Lower lobe of right lung (tissue), 2 donors: ENCODE data around the gene LRRK1. TPM values are rescaled to one million over a fixed set of nuclear protein-coding genes. Genes with fewer than 3 reads are reported as not detected.

ENCODE experiments used
- ATAC-seq, 2 donors: fragments of 200-7000 bp; cut with Tn5 transposase; one replicate each; pipeline ENCODE4 v1.9.1; 2020 to 2022; ENCODE audit warnings: mild to moderate bottlenecking in 2 of 2, moderate library complexity in 2 of 2
- DNase-seq: peaks from one replicate; pipeline ENCODE4 v3.0.0-alpha.2; 2020
- H3K27ac ChIP-seq: fragments of 200-600 bp; one replicate; pipeline ENCODE4 v1.8.0; 2022
- H3K27me3 ChIP-seq: fragments of 200-600 bp; one replicate; pipeline ENCODE4 v1.8.0; 2022; ENCODE audit warnings: low read depth
- H3K36me3 ChIP-seq: fragments of 200-600 bp; one replicate; pipeline ENCODE4 v1.8.0; 2022; ENCODE audit warnings: mild to moderate bottlenecking
- H3K4me1 ChIP-seq: fragments of 200-600 bp; one replicate; pipeline ENCODE4 v1.8.0; 2022
- H3K4me3 ChIP-seq: fragments of 200-600 bp; one replicate; pipeline ENCODE4 v1.8.0; 2022; ENCODE audit warnings: mild to moderate bottlenecking
- H3K9me3 ChIP-seq: fragments of 200-600 bp; one replicate; pipeline ENCODE4 v1.8.0; 2022
- intact Hi-C: fragments of 100-400 bp; cut with DNase I; formaldehyde crosslinking; loops from one replicate; pipeline ENCODE4 v1.11.0; 2022
- total RNA-seq: library from RNA; stranded (reverse); fragmentation: NEBNext Ultra II Directional; extraction: Animal tissue kit (Norgen Biotek cat#: 25700); gene quantifications from one replicate; pipeline ENCODE4 v1.2.1, GENCODE V29; 2021
- TF ChIP-seq, protein P1 (sequence below): fragments of 200-600 bp; IDR thresholded peaks from one replicate; pipeline ENCODE4 v1.8.0; 2022; ENCODE audit warnings: antibody characterized with exemption, mild to moderate bottlenecking
- donor health status: DM: no; HTN: yes; CAD: no; lungs with severe emphysema.

LRRK1 gene
- total RNA-seq, 1 donor from 2014 or later = 24.3 TPM

DNA sequence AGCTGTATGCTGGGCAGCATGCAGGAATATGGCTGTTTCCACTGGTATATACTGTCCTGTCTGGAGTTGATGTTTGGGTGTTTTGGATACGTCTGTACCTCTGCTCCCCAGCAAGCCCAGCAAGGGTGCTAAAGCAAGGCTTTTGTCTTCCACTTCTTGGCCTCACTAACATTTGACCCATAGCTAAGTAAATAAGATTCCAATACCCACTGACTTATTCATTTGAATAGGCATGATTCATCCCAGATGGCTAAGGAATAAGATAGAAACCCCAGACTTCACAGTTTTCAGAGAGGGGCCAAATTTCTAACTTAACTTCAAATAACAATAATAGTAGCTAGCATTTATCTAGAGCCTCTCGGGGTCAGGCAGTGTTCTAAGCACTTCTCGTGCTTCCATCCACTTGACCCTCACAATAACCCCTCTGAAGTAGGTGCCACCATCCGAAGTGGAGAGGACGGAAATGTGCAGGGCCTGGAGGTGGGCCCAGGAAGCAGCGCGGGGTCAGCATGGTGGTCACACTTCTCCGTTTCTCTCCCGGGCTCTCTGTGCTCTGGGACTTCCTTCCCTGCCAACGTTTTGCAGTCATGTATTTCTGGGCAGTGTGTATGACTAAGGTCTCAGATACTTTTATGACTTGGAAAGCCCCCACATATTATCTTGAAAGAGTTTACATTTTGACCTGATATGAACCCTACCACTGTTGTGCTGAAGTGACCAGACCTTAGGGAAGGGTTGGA lies 39.3 kb downstream of the LRRK1 start:
- H3K4me1 ChIP-seq = peaks cover 13% of the 10 kb centered on the region
- no peak overlapping the region for H3K4me3 ChIP-seq
- TF ChIP-seq, protein P1, sequence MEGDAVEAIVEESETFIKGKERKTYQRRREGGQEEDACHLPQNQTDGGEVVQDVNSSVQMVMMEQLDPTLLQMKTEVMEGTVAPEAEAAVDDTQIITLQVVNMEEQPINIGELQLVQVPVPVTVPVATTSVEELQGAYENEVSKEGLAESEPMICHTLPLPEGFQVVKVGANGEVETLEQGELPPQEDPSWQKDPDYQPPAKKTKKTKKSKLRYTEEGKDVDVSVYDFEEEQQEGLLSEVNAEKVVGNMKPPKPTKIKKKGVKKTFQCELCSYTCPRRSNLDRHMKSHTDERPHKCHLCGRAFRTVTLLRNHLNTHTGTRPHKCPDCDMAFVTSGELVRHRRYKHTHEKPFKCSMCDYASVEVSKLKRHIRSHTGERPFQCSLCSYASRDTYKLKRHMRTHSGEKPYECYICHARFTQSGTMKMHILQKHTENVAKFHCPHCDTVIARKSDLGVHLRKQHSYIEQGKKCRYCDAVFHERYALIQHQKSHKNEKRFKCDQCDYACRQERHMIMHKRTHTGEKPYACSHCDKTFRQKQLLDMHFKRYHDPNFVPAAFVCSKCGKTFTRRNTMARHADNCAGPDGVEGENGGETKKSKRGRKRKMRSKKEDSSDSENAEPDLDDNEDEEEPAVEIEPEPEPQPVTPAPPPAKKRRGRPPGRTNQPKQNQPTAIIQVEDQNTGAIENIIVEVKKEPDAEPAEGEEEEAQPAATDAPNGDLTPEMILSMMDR = no peak
- peak; percentile 66 to 71 for ATAC-seq
- H3K36me3 ChIP-seq = no peaks in the 10 kb centered on the region
- no peaks in the 10 kb centered on the region for H3K9me3 ChIP-seq
- H3K27ac ChIP-seq = no peak overlapping the region
- no peak for DNase-seq
- no peaks in the 10 kb centered on the region for H3K27me3 ChIP-seq
- intact Hi-C loops = no loop called here

DNA sequence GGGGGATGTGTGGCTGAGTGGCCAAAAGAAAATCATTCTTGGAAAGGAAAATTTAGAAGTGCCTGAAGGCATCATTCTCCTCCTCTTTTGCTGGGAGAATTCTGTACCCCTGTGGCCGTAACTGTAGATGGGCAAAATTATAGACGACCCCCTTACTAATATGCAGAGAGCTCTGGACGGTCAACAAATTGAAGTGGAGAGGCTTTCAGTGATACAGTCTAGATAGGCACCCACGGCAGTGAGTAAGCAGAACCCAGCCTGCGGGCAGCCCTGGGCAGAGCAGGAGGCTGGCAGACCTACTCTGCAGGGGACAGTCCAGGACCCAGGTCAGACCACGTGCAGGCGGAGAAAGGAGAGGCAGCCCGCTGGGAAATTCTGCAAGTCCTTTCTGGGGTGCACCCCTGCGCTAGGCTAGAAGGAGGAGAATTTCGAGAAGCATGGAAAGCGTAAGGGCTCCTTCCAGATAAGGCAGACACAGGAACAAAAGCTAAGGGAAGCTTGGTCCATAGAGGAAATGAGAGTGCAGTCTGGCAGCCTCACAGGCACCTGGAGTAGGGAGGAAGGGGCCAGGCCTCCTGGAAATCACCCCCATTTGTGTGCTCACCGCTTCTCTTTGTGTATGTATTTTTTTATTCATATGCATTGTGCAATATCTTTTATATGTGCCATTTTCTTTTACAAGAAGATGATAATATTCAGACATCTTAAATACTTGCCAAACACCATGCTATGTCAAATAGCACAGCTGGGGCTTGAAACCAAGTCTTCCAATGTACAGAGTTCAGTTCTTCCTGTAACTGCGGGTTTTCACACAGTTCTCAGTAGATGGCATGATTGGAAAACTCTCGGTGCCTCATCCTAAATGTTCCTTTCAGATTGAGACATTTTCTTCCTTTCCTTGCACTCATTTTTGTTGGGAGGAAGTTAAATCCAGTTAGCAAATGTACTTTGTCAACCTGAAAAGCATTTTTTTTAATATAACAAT lies 40.2 kb downstream of the LRRK1 start:
- Histone ChIP-seq H3K36me3 (no peaks in the 10 kb centered on the region), H3K9me3 (no peaks in the 10 kb centered on the region), H3K27me3 (no peaks in the 10 kb centered on the region), H3K27ac (no peak overlapping the region), H3K4me1 (peaks cover 13% of the 10 kb centered on the region), H3K4me3 (no peak overlapping the region)
- intact Hi-C loops = no loop called here
- ATAC-seq = peak; percentile 58 to 61
- TF ChIP-seq, protein P1 = no peak
- DNase-seq = no peak

DNA sequence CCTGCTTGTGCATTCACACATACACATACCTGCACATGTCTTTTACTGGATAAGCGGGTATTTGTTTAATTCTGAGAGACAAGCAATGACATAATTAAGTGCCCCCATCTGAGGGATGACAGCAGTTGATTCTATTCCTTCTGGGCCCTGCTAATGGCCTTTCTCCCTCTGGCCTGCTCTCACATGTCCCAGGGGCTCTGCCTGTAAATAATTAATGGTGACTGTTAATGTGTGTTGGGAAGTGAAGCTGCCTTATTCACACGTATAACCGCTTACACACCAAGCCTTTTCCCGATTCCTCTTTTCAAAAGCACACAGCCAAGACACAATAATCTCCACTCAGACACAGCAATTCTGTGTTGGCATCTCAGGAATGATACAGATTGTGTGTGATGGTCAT lies 47.8 kb downstream of the LRRK1 start:
- H3K27me3 ChIP-seq = no peaks in the 10 kb centered on the region
- no peaks in the 10 kb centered on the region for H3K9me3 ChIP-seq
- no peaks in the 10 kb centered on the region for H3K4me1 ChIP-seq
- no peak overlapping the region for H3K27ac ChIP-seq
- H3K36me3 ChIP-seq = no peaks in the 10 kb centered on the region
- TF ChIP-seq, protein P1 = no peak
- no peak for ATAC-seq
- DNase-seq = no peak
- intact Hi-C loops = no loop called here
- H3K4me3 ChIP-seq = no peak overlapping the region

GRCh38 chr15:100968050-100968966 lies 49.2 kb downstream of the LRRK1 start:
- no peak overlapping the region for H3K27ac ChIP-seq
- TF ChIP-seq, protein P1 = no peak
- H3K27me3 ChIP-seq = peaks cover 6% of the 10 kb centered on the region
- ATAC-seq (no peak), DNase-seq (no peak)
- peaks cover 5% of the 10 kb centered on the region for H3K4me1 ChIP-seq
- H3K36me3 ChIP-seq = no peaks in the 10 kb centered on the region
- H3K9me3 ChIP-seq = no peaks in the 10 kb centered on the region
- no peak overlapping the region for H3K4me3 ChIP-seq
- intact Hi-C loops = no loop called here

GRCh38 chr15:100972975-100973350 lies 53.8 kb downstream of the LRRK1 start:
- Histone ChIP-seq H3K9me3 (no peaks in the 10 kb centered on the region), H3K4me1 (peaks cover 11% of the 10 kb centered on the region), H3K4me3 (peak overlapping the region; percentile 42), H3K27me3 (peaks cover 14% of the 10 kb centered on the region), H3K27ac (no peak overlapping the region), H3K36me3 (no peaks in the 10 kb centered on the region)
- ATAC-seq (peak; percentile 29 to 42), DNase-seq (no peak)
- TF ChIP-seq, protein P1 = no peak
- intact Hi-C loops = no loop called here
